OCI-LY1 (cell line): ENCODE measurements around the gene CCNG2.

Source experiments
- H2AFZ ChIP-seq: fragments of 200-600 bp; sonication (generic), shearing (Covaris generic); 2 replicates; pipeline ENCODE4 v1.6.0; 2014; ENCODE audit warnings: antibody characterized with exemption, mild to moderate bottlenecking, low read length
- H3F3A ChIP-seq: fragments of 200-600 bp; sonication (generic), shearing (Covaris generic); 2 replicates; pipeline ENCODE4 v1.6.0; 2014; ENCODE audit warnings: mild to moderate bottlenecking, antibody characterized with exemption, low read length, moderate library complexity; ENCODE audit not compliant: insufficient read depth
- H3K27ac ChIP-seq: fragments of 200-600 bp; sonication (generic); 2 replicates; pipeline ENCODE4 v1.5.1; 2014; ENCODE audit warnings: low read length, mixed run types, mild to moderate bottlenecking, low read depth; ENCODE audit not compliant: poor library complexity, severe bottlenecking
- H3K27me3 ChIP-seq: fragments of 200-600 bp; sonication (generic); 2 replicates; pipeline ENCODE4 v1.6.0; 2014; ENCODE audit warnings: antibody characterized with exemption, mild to moderate bottlenecking, low read length, moderate library complexity; ENCODE audit not compliant: insufficient read depth
- H3K36me3 ChIP-seq: fragments of 200-600 bp; sonication (generic); 2 replicates; pipeline ENCODE4 v1.6.1; 2014; ENCODE audit warnings: mild to moderate bottlenecking, antibody characterized with exemption, low read length, moderate library complexity, mixed read lengths; ENCODE audit not compliant: insufficient read depth
- H3K4me1 ChIP-seq: fragments of 200-600 bp; sonication (generic); 2 replicates; pipeline ENCODE4 v1.5.1; 2014; ENCODE audit warnings: mild to moderate bottlenecking, low read length, moderate library complexity; ENCODE audit not compliant: insufficient read depth, severe bottlenecking
- H3K4me2 ChIP-seq: fragments of 200-600 bp; sonication (generic), shearing (Covaris generic); 2 replicates; pipeline ENCODE4 v1.6.1; 2014; ENCODE audit warnings: low read length
- H3K4me3 ChIP-seq: fragments of 200-600 bp; sonication (generic); 2 replicates; pipeline ENCODE4 v1.5.1; 2014; ENCODE audit warnings: low read length, low read depth, mild to moderate bottlenecking, mixed read lengths; ENCODE audit not compliant: poor library complexity, severe bottlenecking
- H3K79me2 ChIP-seq: fragments of 200-600 bp; shearing (Covaris generic); 2 replicates; pipeline ENCODE4 v1.6.1; 2016; ENCODE audit warnings: mixed run types, low read length, mixed read lengths; ENCODE audit not compliant: insufficient read depth
- H3K9ac ChIP-seq: fragments of 200-600 bp; sonication (generic), shearing (Covaris generic); 2 replicates; pipeline ENCODE4 v1.6.1; 2014; ENCODE audit warnings: mild to moderate bottlenecking, low read length, mixed read lengths
- H3K9me2 ChIP-seq: fragments of 200-600 bp; sonication (generic), shearing (Covaris generic); 2 replicates; pipeline ENCODE4 v1.6.1; 2014; ENCODE audit warnings: low read depth, mild to moderate bottlenecking, low read length, mixed read lengths
- H3K9me3 ChIP-seq: fragments of 200-600 bp; shearing (Covaris generic); 2 replicates; pipeline ENCODE4 v1.6.1; 2014; ENCODE audit warnings: low read length, mixed read lengths
- H4K20me1 ChIP-seq: fragments of 200-600 bp; sonication (generic), shearing (Covaris generic); 2 replicates; pipeline ENCODE4 v1.6.0; 2016; ENCODE audit warnings: mild to moderate bottlenecking, low read length; ENCODE audit not compliant: insufficient read depth
- CTCF ChIP-seq: fragments of 200-600 bp; sonication (generic), shearing (Covaris generic); IDR thresholded peaks from 2 replicates; pipeline ENCODE4 v1.5.1; 2017; ENCODE audit warnings: mild to moderate bottlenecking, antibody characterized with exemption, low read length, moderate library complexity, mixed read lengths
- EZH2 ChIP-seq: fragments of 200-600 bp; sonication (generic), shearing (Covaris generic); IDR thresholded peaks from 2 replicates; pipeline ENCODE4 v1.8.0; 2017; ENCODE audit warnings: borderline replicate concordance, mixed run types, mild to moderate bottlenecking, antibody characterized with exemption, low read length, moderate library complexity, mixed read lengths

The CCNG2 gene

GRCh38 chr4:77199276-77199675, 42.3 kb downstream of the CCNG2 start:
- H3K9me2 ChIP-seq = no peaks in the 10 kb centered on the region
- H4K20me1 ChIP-seq = no peaks in the 10 kb centered on the region
- H3K27ac ChIP-seq = no peak overlapping the region
- TF ChIP-seq CTCF (no peak), EZH2 (no peak)
- no peaks in the 10 kb centered on the region for H3K9me3 ChIP-seq
- H2AFZ ChIP-seq = no peak overlapping the region
- H3K9ac ChIP-seq = no peak overlapping the region
- H3K27me3 ChIP-seq = no peaks in the 10 kb centered on the region
- H3K4me1 ChIP-seq = peaks cover 11% of the 10 kb centered on the region
- H3K4me2 ChIP-seq = no peak overlapping the region
- no peaks in the 10 kb centered on the region for H3K36me3 ChIP-seq
- no peaks in the 10 kb centered on the region for H3F3A ChIP-seq
- no peaks in the 10 kb centered on the region for H3K79me2 ChIP-seq
- H3K4me3 ChIP-seq = no peak overlapping the region

- TF ChIP-seq CTCF (no peak), EZH2 (no peak)
- no peaks in the 10 kb centered on the region for H3K79me2 ChIP-seq
- H3K4me1 ChIP-seq = peaks cover 7% of the 10 kb centered on the region
- no peak overlapping the region for H3K27ac ChIP-seq
- no peak overlapping the region for H3K9ac ChIP-seq
- H3F3A ChIP-seq = no peaks in the 10 kb centered on the region
- no peaks in the 10 kb centered on the region for H3K36me3 ChIP-seq
- H3K4me2 ChIP-seq = no peak overlapping the region
- H3K27me3 ChIP-seq = no peaks in the 10 kb centered on the region
- no peak overlapping the region for H2AFZ ChIP-seq
- no peaks in the 10 kb centered on the region for H4K20me1 ChIP-seq
- no peak overlapping the region for H3K4me3 ChIP-seq
- H3K9me3 ChIP-seq = no peaks in the 10 kb centered on the region
- no peaks in the 10 kb centered on the region for H3K9me2 ChIP-seq
These were observed 42.7 kb downstream of the CCNG2 start for GRCh38 chr4:77199701-77200100.

- H3K4me3 ChIP-seq = no peak overlapping the region
- no peak overlapping the region for H3K27ac ChIP-seq
- TF ChIP-seq CTCF (no peak), EZH2 (no peak)
- no peaks in the 10 kb centered on the region for H3K27me3 ChIP-seq
- no peak overlapping the region for H2AFZ ChIP-seq
- no peak overlapping the region for H3K9ac ChIP-seq
- H3K36me3 ChIP-seq = no peaks in the 10 kb centered on the region
- peaks cover 7% of the 10 kb centered on the region for H3K4me1 ChIP-seq
- no peak overlapping the region for H3K4me2 ChIP-seq
- no peaks in the 10 kb centered on the region for H3K79me2 ChIP-seq
- no peaks in the 10 kb centered on the region for H3K9me3 ChIP-seq
- no peaks in the 10 kb centered on the region for H3K9me2 ChIP-seq
- H4K20me1 ChIP-seq = no peaks in the 10 kb centered on the region
- H3F3A ChIP-seq = no peaks in the 10 kb centered on the region
These were observed 44.3 kb downstream of the CCNG2 start for GRCh38 chr4:77201343-77201742.
